NCI-H1048 (cell line): ENCODE data around the gene NDUFAF2.
"Not testable (repeated sequence)": the region's sequence is repeated elsewhere in the genome, so short reads cannot be mapped to it uniquely, and the experiment has no call there.

Source experiments
- DNase-seq: peaks from one replicate; lab custom pipeline; 2025; lab: John Stamatoyannopoulos, UW

NDUFAF2 gene

GRCh38 chr5:61050292-61050691 is 105.3 kb downstream of the NDUFAF2 start:
- DNase-seq = no peak

- no peak for DNase-seq
These were observed 106.3 kb downstream of the NDUFAF2 start for GRCh38 chr5:61051267-61051666.

- no peak for DNase-seq
These were observed 107.9 kb downstream of the NDUFAF2 start for GRCh38 chr5:61052882-61053281.

GRCh38 chr5:61053937-61054336 is 108.9 kb downstream of the NDUFAF2 start:
- DNase-seq = no peak

GRCh38 chr5:61055434-61056006 is 110.5 kb downstream of the NDUFAF2 start:
- no peak for DNase-seq

- no peak for DNase-seq
These were observed 114.5 kb downstream of the NDUFAF2 start for GRCh38 chr5:61059499-61059898.

GRCh38 chr5:61069150-61069549 is 124.1 kb downstream of the NDUFAF2 start:
- DNase-seq = no peak

- no peak for DNase-seq
These were observed 126.5 kb downstream of the NDUFAF2 start for GRCh38 chr5:61071526-61071925.

- DNase-seq = no peak
These were observed 131.6 kb downstream of the NDUFAF2 start for GRCh38 chr5:61076626-61077025.

- DNase-seq = no peak
These were observed 136.7 kb downstream of the NDUFAF2 start for GRCh38 chr5:61081741-61082140.

- DNase-seq = no peak
These were observed 137.7 kb downstream of the NDUFAF2 start for GRCh38 chr5:61082516-61083280.

- DNase-seq = no peak
These were observed 139.7 kb downstream of the NDUFAF2 start for GRCh38 chr5:61084658-61085057.

GRCh38 chr5:61085885-61086284 is 140.9 kb downstream of the NDUFAF2 start:
- DNase-seq = no peak

GRCh38 chr5:61087921-61088320 is 142.9 kb downstream of the NDUFAF2 start:
- DNase-seq = no peak

- DNase-seq = no peak
These were observed 144.3 kb downstream of the NDUFAF2 start for GRCh38 chr5:61089351-61089750.

- DNase-seq = not testable (repeated sequence)
These were observed 148.2 kb downstream of the NDUFAF2 start for GRCh38 chr5:61093046-61093771.

- no peak for DNase-seq
These were observed 152.5 kb downstream of the NDUFAF2 start for GRCh38 chr5:61097465-61097864.

- no peak for DNase-seq
These were observed 153.4 kb downstream of the NDUFAF2 start for GRCh38 chr5:61098251-61098995.

- no peak for DNase-seq
These were observed 155.4 kb downstream of the NDUFAF2 start for GRCh38 chr5:61100437-61100836.

- DNase-seq = no peak
These were observed 169.4 kb downstream of the NDUFAF2 start for GRCh38 chr5:61114441-61114840.

- no peak for DNase-seq
These were observed 171.0 kb downstream of the NDUFAF2 start for GRCh38 chr5:61115968-61116367.

GRCh38 chr5:61119066-61119465 is 174.1 kb downstream of the NDUFAF2 start:
- no peak for DNase-seq
